ENCODE measurements around the gene WDR36. TPM values are rescaled to one million over a fixed set of nuclear protein-coding genes. Genes with fewer than 3 reads are reported as not detected.

Gene WDR36
- total and polyA plus RNA-seq, 2 of the 13 experiments (the other 11 are each of a cell fraction or from before 2014, with no cell fraction given), result 18.2 to 40.6 TPM

DNA sequence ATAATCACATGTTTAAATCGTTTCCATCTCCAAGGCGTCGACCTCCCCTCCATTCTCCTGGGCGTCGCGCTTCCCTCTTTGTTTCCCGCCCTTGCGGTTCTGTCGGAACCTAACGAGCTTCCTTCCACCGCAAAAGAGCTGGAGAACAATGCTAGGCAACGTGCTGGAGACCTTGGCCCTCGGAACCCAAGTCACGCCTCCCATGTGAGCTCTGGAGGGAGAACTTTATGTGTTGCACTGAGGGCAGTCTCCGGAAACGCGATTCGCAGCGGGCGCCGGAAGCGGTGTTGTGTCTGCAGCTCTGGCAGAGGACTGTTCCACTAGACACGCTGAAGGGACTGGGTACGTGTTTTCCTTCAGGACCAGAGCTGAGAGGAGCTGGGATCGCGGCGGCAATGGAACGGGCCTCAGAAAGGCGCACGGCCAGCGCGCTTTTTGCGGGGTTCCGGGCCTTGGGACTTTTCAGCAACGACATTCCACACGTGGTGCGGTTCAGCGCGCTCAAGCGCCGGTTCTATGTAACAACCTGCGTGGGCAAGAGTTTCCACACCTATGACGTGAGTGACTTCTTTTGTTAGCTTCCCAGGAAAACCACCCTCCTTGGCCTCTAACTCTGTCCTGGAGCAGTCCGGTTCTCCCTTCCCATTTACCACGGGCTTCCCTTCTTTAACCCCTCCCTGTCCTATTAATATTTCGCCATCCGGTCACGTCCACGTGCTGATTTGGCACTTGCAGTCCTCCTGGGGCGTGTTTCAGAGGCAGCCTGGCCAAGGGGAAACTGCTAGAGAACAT lies at the start of gene WDR36 (continued):
- TF ChIP-seq, protein P1, sequence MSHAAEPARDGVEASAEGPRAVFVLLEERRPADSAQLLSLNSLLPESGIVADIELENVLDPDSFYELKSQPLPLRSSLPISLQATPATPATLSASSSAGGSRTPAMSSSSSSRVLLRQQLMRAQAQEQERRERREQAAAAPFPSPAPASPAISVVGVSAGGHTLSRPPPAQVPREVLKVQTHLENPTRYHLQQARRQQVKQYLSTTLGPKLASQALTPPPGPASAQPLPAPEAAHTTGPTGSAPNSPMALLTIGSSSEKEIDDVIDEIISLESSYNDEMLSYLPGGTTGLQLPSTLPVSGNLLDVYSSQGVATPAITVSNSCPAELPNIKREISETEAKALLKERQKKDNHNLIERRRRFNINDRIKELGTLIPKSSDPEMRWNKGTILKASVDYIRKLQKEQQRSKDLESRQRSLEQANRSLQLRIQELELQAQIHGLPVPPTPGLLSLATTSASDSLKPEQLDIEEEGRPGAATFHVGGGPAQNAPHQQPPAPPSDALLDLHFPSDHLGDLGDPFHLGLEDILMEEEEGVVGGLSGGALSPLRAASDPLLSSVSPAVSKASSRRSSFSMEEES (CRISPR knock-in tag; IDR thresholded peaks at IDR 0.05), result peak; percentile 84
- TF ChIP-seq YEATS2 (CRISPR knock-in tag; IDR thresholded peaks at IDR 0.05; ENCODE audit: borderline replicate concordance), result peak; percentile 98
- TF ChIP-seq RARG (CRISPR knock-in tag; IDR thresholded peaks at IDR 0.05; ENCODE audit: low read depth), result peak; percentile 89; the same call in 1 of the 2 replicates
- TF ChIP-seq, protein P2, sequence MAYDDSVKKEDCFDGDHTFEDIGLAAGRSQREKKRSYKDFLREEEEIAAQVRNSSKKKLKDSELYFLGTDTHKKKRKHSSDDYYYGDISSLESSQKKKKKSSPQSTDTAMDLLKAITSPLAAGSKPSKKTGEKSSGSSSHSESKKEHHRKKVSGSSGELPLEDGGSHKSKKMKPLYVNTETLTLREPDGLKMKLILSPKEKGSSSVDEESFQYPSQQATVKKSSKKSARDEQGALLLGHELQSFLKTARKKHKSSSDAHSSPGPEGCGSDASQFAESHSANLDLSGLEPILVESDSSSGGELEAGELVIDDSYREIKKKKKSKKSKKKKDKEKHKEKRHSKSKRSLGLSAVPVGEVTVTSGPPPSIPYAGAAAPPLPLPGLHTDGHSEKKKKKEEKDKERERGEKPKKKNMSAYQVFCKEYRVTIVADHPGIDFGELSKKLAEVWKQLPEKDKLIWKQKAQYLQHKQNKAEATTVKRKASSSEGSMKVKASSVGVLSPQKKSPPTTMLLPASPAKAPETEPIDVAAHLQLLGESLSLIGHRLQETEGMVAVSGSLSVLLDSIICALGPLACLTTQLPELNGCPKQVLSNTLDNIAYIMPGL (CRISPR knock-in tag; IDR thresholded peaks at IDR 0.05; ENCODE audit: borderline replicate concordance in 1 of 2, low read depth in 1 of 2), result peak; percentile 93 to 94
- peak; percentile 94; the same call in 1 of the 2 replicates for TF ChIP-seq ZNF30 (CRISPR knock-in tag; IDR thresholded peaks at IDR 0.05)
- no peak for TF ChIP-seq ZNF660 (CRISPR knock-in tag; IDR thresholded peaks at IDR 0.05; ENCODE audit: borderline replicate concordance, low read depth)
- TF ChIP-seq TOE1 (CRISPR knock-in tag; IDR thresholded peaks at IDR 0.05), result 0 out of 2 replicates have a peak, but pooled peaks have one; percentile 89
- peak; percentile 87 for TF ChIP-seq LCORL (IDR thresholded peaks at IDR 0.05)
- TF ChIP-seq LCORL (CRISPR knock-in tag; IDR thresholded peaks at IDR 0.05), result 0 out of 2 replicates have a peak, but pooled peaks have one; percentile 41
- TF ChIP-seq AKAP8 (CRISPR knock-in tag; IDR thresholded peaks at IDR 0.05), result no peak
- TF ChIP-seq, protein P3, sequence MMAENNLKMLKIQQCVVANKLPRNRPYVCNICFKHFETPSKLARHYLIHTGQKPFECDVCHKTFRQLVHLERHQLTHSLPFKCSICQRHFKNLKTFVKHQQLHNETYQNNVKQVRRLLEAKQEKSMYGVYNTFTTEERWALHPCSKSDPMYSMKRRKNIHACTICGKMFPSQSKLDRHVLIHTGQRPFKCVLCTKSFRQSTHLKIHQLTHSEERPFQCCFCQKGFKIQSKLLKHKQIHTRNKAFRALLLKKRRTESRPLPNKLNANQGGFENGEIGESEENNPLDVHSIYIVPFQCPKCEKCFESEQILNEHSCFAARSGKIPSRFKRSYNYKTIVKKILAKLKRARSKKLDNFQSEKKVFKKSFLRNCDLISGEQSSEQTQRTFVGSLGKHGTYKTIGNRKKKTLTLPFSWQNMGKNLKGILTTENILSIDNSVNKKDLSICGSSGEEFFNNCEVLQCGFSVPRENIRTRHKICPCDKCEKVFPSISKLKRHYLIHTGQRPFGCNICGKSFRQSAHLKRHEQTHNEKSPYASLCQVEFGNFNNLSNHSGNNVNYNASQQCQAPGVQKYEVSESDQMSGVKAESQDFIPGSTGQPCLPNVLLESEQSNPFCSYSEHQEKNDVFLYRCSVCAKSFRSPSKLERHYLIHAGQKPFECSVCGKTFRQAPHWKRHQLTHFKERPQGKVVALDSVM (CRISPR knock-in tag; IDR thresholded peaks at IDR 0.05), result peak; percentile 48; the same call in 1 of the 2 replicates
- TF ChIP-seq NFKBIZ (CRISPR knock-in tag; IDR thresholded peaks at IDR 0.05), result peak; percentile 81; the same call in 1 of the 2 replicates
- TF ChIP-seq SCMH1 (CRISPR knock-in tag; IDR thresholded peaks at IDR 0.05; ENCODE audit: borderline replicate concordance), result no peak; the same call in 1 of the 2 replicates
- peak; percentile 94 for TF ChIP-seq NAIF1 (CRISPR knock-in tag; IDR thresholded peaks at IDR 0.05; ENCODE audit: borderline replicate concordance)
- TF ChIP-seq, protein P4, sequence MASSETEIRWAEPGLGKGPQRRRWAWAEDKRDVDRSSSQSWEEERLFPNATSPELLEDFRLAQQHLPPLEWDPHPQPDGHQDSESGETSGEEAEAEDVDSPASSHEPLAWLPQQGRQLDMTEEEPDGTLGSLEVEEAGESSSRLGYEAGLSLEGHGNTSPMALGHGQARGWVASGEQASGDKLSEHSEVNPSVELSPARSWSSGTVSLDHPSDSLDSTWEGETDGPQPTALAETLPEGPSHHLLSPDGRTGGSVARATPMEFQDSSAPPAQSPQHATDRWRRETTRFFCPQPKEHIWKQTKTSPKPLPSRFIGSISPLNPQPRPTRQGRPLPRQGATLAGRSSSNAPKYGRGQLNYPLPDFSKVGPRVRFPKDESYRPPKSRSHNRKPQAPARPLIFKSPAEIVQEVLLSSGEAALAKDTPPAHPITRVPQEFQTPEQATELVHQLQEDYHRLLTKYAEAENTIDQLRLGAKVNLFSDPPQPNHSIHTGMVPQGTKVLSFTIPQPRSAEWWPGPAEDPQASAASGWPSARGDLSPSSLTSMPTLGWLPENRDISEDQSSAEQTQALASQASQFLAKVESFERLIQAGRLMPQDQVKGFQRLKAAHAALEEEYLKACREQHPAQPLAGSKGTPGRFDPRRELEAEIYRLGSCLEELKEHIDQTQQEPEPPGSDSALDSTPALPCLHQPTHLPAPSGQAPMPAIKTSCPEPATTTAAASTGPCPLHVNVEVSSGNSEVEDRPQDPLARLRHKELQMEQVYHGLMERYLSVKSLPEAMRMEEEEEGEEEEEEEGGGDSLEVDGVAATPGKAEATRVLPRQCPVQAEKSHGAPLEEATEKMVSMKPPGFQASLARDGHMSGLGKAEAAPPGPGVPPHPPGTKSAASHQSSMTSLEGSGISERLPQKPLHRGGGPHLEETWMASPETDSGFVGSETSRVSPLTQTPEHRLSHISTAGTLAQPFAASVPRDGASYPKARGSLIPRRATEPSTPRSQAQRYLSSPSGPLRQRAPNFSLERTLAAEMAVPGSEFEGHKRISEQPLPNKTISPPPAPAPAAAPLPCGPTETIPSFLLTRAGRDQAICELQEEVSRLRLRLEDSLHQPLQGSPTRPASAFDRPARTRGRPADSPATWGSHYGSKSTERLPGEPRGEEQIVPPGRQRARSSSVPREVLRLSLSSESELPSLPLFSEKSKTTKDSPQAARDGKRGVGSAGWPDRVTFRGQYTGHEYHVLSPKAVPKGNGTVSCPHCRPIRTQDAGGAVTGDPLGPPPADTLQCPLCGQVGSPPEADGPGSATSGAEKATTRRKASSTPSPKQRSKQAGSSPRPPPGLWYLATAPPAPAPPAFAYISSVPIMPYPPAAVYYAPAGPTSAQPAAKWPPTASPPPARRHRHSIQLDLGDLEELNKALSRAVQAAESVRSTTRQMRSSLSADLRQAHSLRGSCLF (CRISPR knock-in tag; IDR thresholded peaks at IDR 0.05; ENCODE audit: borderline replicate concordance), result peak; percentile 86
- TF ChIP-seq HNRNPUL1 (IDR thresholded peaks at IDR 0.05; ENCODE audit: low read depth, low read length), result no peak
